ENCODE results near the gene AOX1. TPM values are rescaled to one million over a fixed set of nuclear protein-coding genes. Genes with fewer than 3 reads are reported as not detected.

The AOX1 gene
- total RNA-seq, 1 experiment from 2014 or later: 3.5 TPM

- no peak overlapping the region for H4K91ac ChIP-seq (ENCODE audit: insufficient read length, low read depth, low read length)
- no CpG with 5 or more reads among the region's 7 CpGs for WGBS (ENCODE audit: extremely low coverage, insufficient read length, low lambda C conversion rate)
- no peak overlapping the region for H2AFZ ChIP-seq (ENCODE audit: low read length)
- H2BK120ac ChIP-seq (ENCODE audit: low read depth, low read length, poor library complexity, severe bottlenecking): no peak overlapping the region
- no peak overlapping the region for H3K56ac ChIP-seq (ENCODE audit: insufficient read length, low read depth, low read length)
- no peaks in the 10 kb centered on the region for H3K4me1 ChIP-seq (ENCODE audit: insufficient read depth, low read length)
- H3K9ac ChIP-seq (ENCODE audit: extremely low read depth, insufficient read length, low read length): no peak overlapping the region
- no peaks in the 10 kb centered on the region for H3K27me3 Mint-ChIP-seq (ENCODE audit: low read depth)
- no peak for DNase-seq
- no peak overlapping the region for H3K27ac Mint-ChIP-seq
- H3K79me1 ChIP-seq (ENCODE audit: insufficient read depth, low read depth, low read length, poor library complexity, severe bottlenecking): no peaks in the 10 kb centered on the region
- H2BK15ac ChIP-seq (ENCODE audit: low read depth, low read length): no peak overlapping the region
- H3K4me1 Mint-ChIP-seq: peaks cover under 1 to 1% of the 10 kb centered on the region in 2 experiments; a peak in 3 of 4 replicates
- H4K8ac ChIP-seq (replicated peaks; ENCODE audit: insufficient read length, low read depth, low read length): no peak overlapping the region
- H3K79me2 ChIP-seq (ENCODE audit: insufficient read depth, low read length): no peaks in the 10 kb centered on the region
- no peak overlapping the region for H3K4ac ChIP-seq (ENCODE audit: low read depth, low read length)
- no peaks in the 10 kb centered on the region for H3K9me3 ChIP-seq (ENCODE audit: control insufficient read depth, low read depth, low read length)
- H3K23ac ChIP-seq (ENCODE audit: insufficient read length, low read depth, low read length): no peak overlapping the region
- no peak overlapping the region for H3K14ac ChIP-seq (ENCODE audit: insufficient read depth, low read length)
- no peak overlapping the region for H3K18ac ChIP-seq (ENCODE audit: insufficient read length, low read depth, low read length)
- no peak overlapping the region for H2BK5ac ChIP-seq (ENCODE audit: insufficient read length, low read length)
- no peak overlapping the region for H3T11ph ChIP-seq (ENCODE audit: low read length)
- TF ChIP-seq CTCF (conservative IDR thresholded peaks at IDR 0.05): no peak
- no peak overlapping the region for H2BK12ac ChIP-seq (ENCODE audit: insufficient read length, low read depth, low read length)
- H3K9me3 Mint-ChIP-seq: no peaks in the 10 kb centered on the region
- H2AK5ac ChIP-seq (ENCODE audit: insufficient read length, low read length): no peak overlapping the region
- no peak overlapping the region for H3K4me2 ChIP-seq (ENCODE audit: insufficient read depth, insufficient read length, low read length)
- H3K4me3 Mint-ChIP-seq: no peak overlapping the region
- no peak overlapping the region for H2BK20ac ChIP-seq (ENCODE audit: low read depth, low read length, poor library complexity, severe bottlenecking)
- no peaks in the 10 kb centered on the region for H3K23me2 ChIP-seq (ENCODE audit: insufficient read length, low read depth, low read length, poor library complexity, severe bottlenecking)
- no peak overlapping the region for H4K5ac ChIP-seq (ENCODE audit: insufficient read length, low read depth, low read length)
- no peaks in the 10 kb centered on the region for H4K20me1 ChIP-seq (ENCODE audit: control insufficient read depth, insufficient read depth, insufficient read length)
- H3K36me3 Mint-ChIP-seq (ENCODE audit: insufficient read depth in 1 of 3, low read depth in 3 of 3): no peaks in the 10 kb centered on the region
- H3K27me3 ChIP-seq (ENCODE audit: insufficient read depth, low read length): no peaks in the 10 kb centered on the region
- no peak overlapping the region for H3K27ac ChIP-seq (ENCODE audit: insufficient read length, low read depth, low read length)
These were observed 35.0 kb downstream of the AOX1 start for GRCh38 chr2:200620606-200621390.

Measured in H9 (cell line).